Loucy (cell line): ENCODE data around the gene CRADD.

ENCODE experiments used
- H2AFZ ChIP-seq: fragments of 200-600 bp; sonication (generic); 2 replicates; pipeline ENCODE4 v1.6.0; 2016; ENCODE audit warnings: antibody characterized with exemption, mild to moderate bottlenecking, low read length, moderate library complexity
- H3F3A ChIP-seq: fragments of 200-600 bp; 2 replicates; pipeline ENCODE4 v1.6.0; 2016; ENCODE audit warnings: antibody characterized with exemption, low read depth, mild to moderate bottlenecking
- H3K27me3 ChIP-seq: fragments of 200-600 bp; sonication (generic); 2 replicates; pipeline ENCODE4 v1.6.1; 2014; ENCODE audit warnings: low read length, mild to moderate bottlenecking; ENCODE audit not compliant: insufficient read depth, poor library complexity, severe bottlenecking
- H3K36me3 ChIP-seq: fragments of 200-600 bp; sonication (generic); 2 replicates; pipeline ENCODE4 v1.6.1; 2016; ENCODE audit warnings: low read length; ENCODE audit not compliant: insufficient read depth
- H3K4me1 ChIP-seq: fragments of 200-600 bp; sonication (generic); 2 replicates; pipeline ENCODE4 v1.5.1; 2014; ENCODE audit warnings: low read length, mild to moderate bottlenecking; ENCODE audit not compliant: insufficient read depth, poor library complexity, severe bottlenecking
- H3K4me2 ChIP-seq: fragments of 200-600 bp; sonication (generic); 2 replicates; pipeline ENCODE4 v1.6.0; 2014; ENCODE audit warnings: antibody characterized with exemption, low read length, low read depth, mild to moderate bottlenecking; ENCODE audit not compliant: poor library complexity, severe bottlenecking
- H3K4me3 ChIP-seq: fragments of 200-600 bp; sonication (generic); 2 replicates; pipeline ENCODE4 v1.5.1; 2014; ENCODE audit warnings: low read length, mild to moderate bottlenecking, mixed read lengths; ENCODE audit not compliant: poor library complexity, severe bottlenecking
- H3K79me2 ChIP-seq: fragments of 200-600 bp; sonication (generic); 2 replicates; pipeline ENCODE4 v1.6.1; 2014; ENCODE audit warnings: low read length; ENCODE audit not compliant: insufficient read depth
- H3K9ac ChIP-seq: fragments of 200-600 bp; sonication (generic); 2 replicates; pipeline ENCODE4 v1.6.0; 2014; ENCODE audit warnings: mild to moderate bottlenecking, low read depth, low read length, moderate library complexity; ENCODE audit not compliant: poor library complexity, severe bottlenecking
- H3K9me2 ChIP-seq: fragments of 200-600 bp; sonication (generic); replicated peaks from 2 replicates; pipeline ENCODE4 v1.6.1; 2016; ENCODE audit warnings: low read depth, low read length, mixed read lengths
- H3K9me3 ChIP-seq: fragments of 200-600 bp; sonication (generic); 2 replicates; pipeline ENCODE4 v1.6.1; 2014; ENCODE audit warnings: mild to moderate bottlenecking, antibody characterized with exemption, low read length, low read depth; ENCODE audit not compliant: insufficient read depth
- H4K20me1 ChIP-seq: fragments of 200-600 bp; sonication (generic); 2 replicates; pipeline ENCODE4 v1.6.0; 2014; ENCODE audit warnings: antibody characterized with exemption, low read length, mild to moderate bottlenecking; ENCODE audit not compliant: insufficient read depth, poor library complexity, severe bottlenecking
- EZH2phosphoT487 ChIP-seq: fragments of 200-600 bp; IDR thresholded peaks from 2 replicates; pipeline ENCODE4 v1.6.1; 2018; ENCODE audit warnings: antibody characterized with exemption, mild to moderate bottlenecking, moderate library complexity, borderline replicate concordance
- TF ChIP-seq, protein P1 (sequence below): fragments of 200-600 bp; sonication (generic); conservative IDR thresholded peaks from 2 replicates; pipeline ENCODE4 v1.5.1; 2014; ENCODE audit warnings: mild to moderate bottlenecking, antibody characterized with exemption, low read length

Gene CRADD

DNA sequence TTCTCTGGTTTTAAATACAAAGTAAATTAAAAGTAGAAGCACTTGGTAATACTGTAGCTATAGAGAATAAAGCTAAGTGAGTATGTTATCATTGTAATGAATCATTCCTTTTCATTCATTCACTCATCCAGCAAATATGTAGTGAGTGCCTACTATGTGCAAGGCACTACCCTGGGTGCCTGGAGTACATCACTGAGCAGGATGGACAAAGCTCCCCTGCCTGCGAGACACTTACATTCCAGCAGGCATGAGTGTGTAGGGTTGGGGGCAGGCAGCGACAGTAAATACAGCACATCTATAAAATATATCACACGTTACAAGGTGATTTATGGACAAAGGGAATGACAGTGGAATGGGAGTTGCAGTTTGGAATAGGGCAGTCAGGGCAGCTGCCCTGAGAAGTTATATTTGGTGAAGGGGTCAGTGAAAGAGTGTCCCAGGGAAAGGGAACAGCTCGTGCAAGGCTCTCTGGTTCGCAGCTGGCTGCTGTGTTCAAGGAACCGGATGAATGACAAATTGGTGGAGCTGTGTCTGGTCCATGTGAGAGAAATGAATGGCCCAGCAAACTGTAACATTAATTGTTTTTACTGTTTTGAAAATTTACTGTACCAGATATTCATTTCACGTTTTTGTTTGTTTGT, 159.6 kb downstream of the CRADD start:
- Histone ChIP-seq H4K20me1 (no peaks in the 10 kb centered on the region), H3K9me3 (no peaks in the 10 kb centered on the region), H3K27me3 (no peaks in the 10 kb centered on the region), H3K36me3 (no peaks in the 10 kb centered on the region), H2AFZ (no peak overlapping the region), H3K9me2 (no peaks in the 10 kb centered on the region), H3K4me2 (no peak overlapping the region), H3K79me2 (no peaks in the 10 kb centered on the region), H3K4me1 (no peaks in the 10 kb centered on the region), H3K4me3 (no peak overlapping the region), H3K9ac (no peak overlapping the region), H3F3A (no peaks in the 10 kb centered on the region)
- TF ChIP-seq EZH2phosphoT487 = no peak

DNA sequence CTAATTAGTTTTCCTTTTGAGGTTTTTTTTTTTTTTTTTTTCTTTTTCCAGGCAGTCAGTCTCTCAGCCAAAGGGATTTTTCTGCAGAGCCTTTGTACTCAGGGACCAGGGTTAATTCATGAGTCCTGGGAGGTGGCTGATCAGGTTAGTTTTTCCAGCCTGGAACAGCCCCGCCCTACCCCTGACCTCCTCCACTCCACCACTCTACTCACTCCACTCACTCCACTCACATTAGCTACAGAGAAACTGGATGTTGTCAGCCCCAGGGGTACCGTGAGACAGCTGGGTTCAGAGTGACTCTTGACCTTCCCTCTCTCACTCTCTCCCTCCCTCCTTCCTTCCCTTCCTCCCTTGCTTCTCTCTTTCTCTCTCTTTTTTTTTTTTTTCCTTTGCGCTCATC, 161.0 kb downstream of the CRADD start:
- H3K4me2 ChIP-seq = no peak overlapping the region
- H3K36me3 ChIP-seq = no peaks in the 10 kb centered on the region
- no peaks in the 10 kb centered on the region for H3K9me3 ChIP-seq
- no peaks in the 10 kb centered on the region for H3F3A ChIP-seq
- no peak overlapping the region for H2AFZ ChIP-seq
- no peaks in the 10 kb centered on the region for H4K20me1 ChIP-seq
- no peaks in the 10 kb centered on the region for H3K4me1 ChIP-seq
- TF ChIP-seq, protein P1, sequence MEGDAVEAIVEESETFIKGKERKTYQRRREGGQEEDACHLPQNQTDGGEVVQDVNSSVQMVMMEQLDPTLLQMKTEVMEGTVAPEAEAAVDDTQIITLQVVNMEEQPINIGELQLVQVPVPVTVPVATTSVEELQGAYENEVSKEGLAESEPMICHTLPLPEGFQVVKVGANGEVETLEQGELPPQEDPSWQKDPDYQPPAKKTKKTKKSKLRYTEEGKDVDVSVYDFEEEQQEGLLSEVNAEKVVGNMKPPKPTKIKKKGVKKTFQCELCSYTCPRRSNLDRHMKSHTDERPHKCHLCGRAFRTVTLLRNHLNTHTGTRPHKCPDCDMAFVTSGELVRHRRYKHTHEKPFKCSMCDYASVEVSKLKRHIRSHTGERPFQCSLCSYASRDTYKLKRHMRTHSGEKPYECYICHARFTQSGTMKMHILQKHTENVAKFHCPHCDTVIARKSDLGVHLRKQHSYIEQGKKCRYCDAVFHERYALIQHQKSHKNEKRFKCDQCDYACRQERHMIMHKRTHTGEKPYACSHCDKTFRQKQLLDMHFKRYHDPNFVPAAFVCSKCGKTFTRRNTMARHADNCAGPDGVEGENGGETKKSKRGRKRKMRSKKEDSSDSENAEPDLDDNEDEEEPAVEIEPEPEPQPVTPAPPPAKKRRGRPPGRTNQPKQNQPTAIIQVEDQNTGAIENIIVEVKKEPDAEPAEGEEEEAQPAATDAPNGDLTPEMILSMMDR = no peak
- no peak for TF ChIP-seq EZH2phosphoT487
- H3K9ac ChIP-seq = no peak overlapping the region
- H3K27me3 ChIP-seq = no peaks in the 10 kb centered on the region
- no peak overlapping the region for H3K4me3 ChIP-seq
- H3K79me2 ChIP-seq = no peaks in the 10 kb centered on the region
- H3K9me2 ChIP-seq = no peaks in the 10 kb centered on the region

DNA sequence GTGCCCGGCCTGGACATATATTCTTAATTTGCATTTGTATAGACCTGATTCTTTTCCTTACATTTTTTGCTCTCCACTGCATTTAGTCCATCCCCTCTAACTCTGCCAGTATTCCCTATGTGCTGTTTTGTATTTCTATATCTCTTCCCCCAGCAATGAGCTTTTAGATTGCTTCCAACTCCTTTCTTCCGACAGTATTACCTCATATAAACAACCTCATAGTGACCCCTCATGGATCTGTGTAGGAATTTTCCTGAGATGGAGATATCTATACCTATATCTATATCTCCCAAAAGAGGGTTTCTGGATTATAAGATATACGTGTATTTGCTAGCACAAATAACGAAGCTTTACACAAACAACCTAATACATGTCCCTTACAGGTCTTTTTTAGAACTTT, 161.9 kb downstream of the CRADD start:
- Histone ChIP-seq H4K20me1 (no peaks in the 10 kb centered on the region), H3K79me2 (no peaks in the 10 kb centered on the region), H3F3A (no peaks in the 10 kb centered on the region), H3K36me3 (no peaks in the 10 kb centered on the region), H3K4me3 (no peak overlapping the region), H3K9ac (no peak overlapping the region), H3K4me1 (no peaks in the 10 kb centered on the region), H2AFZ (no peak overlapping the region), H3K9me2 (no peaks in the 10 kb centered on the region), H3K4me2 (no peak overlapping the region), H3K27me3 (no peaks in the 10 kb centered on the region), H3K9me3 (no peaks in the 10 kb centered on the region)
- TF ChIP-seq, protein P1 = no peak
- no peak for TF ChIP-seq EZH2phosphoT487

DNA sequence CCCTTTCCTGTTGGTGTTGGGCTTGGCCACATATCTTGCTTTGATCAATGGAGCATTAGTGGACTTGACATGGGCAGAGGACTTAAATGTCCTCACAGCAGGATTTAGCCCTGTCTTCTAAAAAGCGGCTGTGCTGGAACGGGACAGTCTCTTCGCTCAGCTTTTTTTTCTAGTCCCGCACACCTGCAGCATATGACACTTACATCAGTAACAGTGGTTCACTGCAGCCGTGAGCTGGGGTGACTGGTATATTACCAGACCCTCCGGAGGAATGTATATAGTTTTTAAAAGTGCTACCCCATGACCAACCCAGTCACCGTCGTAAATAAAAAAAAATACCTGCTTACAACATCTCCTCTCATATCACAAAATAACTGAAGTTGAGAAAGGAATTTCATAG, 164.5 kb downstream of the CRADD start:
- no peaks in the 10 kb centered on the region for H3K4me1 ChIP-seq
- H3K27me3 ChIP-seq = no peaks in the 10 kb centered on the region
- no peaks in the 10 kb centered on the region for H3K9me2 ChIP-seq
- H3K79me2 ChIP-seq = no peaks in the 10 kb centered on the region
- H3K9ac ChIP-seq = no peak overlapping the region
- TF ChIP-seq, protein P1 = no peak
- no peak for TF ChIP-seq EZH2phosphoT487
- H3K4me2 ChIP-seq = no peak overlapping the region
- H4K20me1 ChIP-seq = no peaks in the 10 kb centered on the region
- no peak overlapping the region for H2AFZ ChIP-seq
- H3K9me3 ChIP-seq = no peaks in the 10 kb centered on the region
- H3K36me3 ChIP-seq = no peaks in the 10 kb centered on the region
- H3F3A ChIP-seq = no peaks in the 10 kb centered on the region
- no peak overlapping the region for H3K4me3 ChIP-seq
